ENCODE data around the gene RASA2.
A peak's percentile ranks its signal among the peaks of the same experiment; 100 is the strongest.

Gene RASA2

DNA sequence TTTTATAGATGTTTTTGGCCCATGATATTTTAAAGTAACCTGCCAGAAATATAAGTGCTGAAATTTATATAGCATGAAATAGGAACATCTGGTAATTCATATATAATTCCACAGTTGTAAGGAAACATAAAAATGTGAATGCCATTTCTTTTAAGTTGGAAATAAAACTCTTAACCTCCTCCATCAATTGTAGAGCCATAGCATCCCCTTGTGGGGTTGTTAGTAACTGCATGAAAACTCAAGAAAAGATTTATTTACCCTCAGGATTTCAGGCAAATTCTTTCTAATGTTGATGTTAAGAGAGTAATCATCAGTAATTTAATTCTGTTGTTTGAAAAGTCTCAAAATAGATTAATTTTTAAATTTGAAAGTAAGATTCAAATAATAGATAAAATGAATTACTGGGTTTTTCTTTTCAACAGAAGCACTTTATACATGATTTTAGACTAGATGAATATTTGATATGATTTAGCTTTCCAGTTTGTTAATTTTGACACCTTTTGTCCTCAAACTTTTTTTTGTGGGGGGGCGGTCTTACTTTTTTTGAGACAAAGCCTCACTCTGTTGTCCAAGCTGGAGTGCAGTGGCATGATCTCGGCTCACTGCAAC lies 74.7 kb downstream of the RASA2 start:
- no peak overlapping the region for H3K4me3 ChIP-seq
- no peak overlapping the region for H3K27ac ChIP-seq
- TF ChIP-seq, protein P1, sequence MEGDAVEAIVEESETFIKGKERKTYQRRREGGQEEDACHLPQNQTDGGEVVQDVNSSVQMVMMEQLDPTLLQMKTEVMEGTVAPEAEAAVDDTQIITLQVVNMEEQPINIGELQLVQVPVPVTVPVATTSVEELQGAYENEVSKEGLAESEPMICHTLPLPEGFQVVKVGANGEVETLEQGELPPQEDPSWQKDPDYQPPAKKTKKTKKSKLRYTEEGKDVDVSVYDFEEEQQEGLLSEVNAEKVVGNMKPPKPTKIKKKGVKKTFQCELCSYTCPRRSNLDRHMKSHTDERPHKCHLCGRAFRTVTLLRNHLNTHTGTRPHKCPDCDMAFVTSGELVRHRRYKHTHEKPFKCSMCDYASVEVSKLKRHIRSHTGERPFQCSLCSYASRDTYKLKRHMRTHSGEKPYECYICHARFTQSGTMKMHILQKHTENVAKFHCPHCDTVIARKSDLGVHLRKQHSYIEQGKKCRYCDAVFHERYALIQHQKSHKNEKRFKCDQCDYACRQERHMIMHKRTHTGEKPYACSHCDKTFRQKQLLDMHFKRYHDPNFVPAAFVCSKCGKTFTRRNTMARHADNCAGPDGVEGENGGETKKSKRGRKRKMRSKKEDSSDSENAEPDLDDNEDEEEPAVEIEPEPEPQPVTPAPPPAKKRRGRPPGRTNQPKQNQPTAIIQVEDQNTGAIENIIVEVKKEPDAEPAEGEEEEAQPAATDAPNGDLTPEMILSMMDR (IDR thresholded peaks at IDR 0.05), result peak; percentile 94
- no peak for DNase-seq (ENCODE audit: low spot score)

DNA sequence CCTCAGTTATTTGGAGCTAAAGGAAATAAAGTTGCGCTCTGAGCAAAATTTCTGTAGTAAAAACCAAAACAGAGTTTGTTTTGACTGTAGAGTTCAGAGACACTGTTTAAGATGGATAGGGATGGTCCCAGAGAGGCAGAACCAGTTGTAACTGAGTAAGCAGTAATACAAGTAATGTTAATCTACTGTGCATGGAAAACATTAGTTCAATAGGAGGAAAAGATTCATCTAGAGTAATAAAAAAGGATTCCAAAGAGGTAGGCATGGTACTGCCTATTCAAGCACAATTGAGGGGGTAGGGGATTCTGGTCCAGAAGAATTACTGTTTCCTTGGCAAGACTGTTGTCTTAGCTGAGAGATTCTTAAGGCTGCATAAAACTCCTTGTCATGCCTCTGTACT lies 77.4 kb downstream of the RASA2 start:
- Histone ChIP-seq H3K27ac (no peak overlapping the region), H3K4me3 (no peak overlapping the region)
- TF ChIP-seq, protein P1 (IDR thresholded peaks at IDR 0.05), result no peak
- no peak for DNase-seq (ENCODE audit: low spot score)

DNA sequence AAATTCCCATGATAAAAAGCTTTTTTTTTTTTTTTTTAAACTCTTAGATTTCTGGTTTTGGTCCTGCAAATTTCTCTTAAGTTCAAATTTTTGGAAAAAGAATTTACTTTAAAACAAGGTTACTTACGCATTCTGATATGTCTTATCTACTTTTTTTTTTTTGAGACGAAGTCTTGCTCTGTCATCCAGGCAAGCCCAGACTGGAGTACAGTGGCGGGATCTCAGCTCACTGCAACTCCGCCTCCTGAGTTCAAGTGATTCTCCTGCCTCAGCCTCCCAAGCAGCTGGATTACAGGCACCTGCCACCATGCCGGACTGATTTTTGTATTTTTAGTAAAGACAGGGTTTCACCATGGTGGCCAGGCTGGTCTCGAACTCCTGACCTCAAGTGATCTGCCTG lies 83.2 kb downstream of the RASA2 start:
- TF ChIP-seq, protein P1 (IDR thresholded peaks at IDR 0.05), result no peak
- Histone ChIP-seq H3K27ac (no peak overlapping the region), H3K4me3 (no peak overlapping the region)
- DNase-seq (ENCODE audit: low spot score), result no peak

DNA sequence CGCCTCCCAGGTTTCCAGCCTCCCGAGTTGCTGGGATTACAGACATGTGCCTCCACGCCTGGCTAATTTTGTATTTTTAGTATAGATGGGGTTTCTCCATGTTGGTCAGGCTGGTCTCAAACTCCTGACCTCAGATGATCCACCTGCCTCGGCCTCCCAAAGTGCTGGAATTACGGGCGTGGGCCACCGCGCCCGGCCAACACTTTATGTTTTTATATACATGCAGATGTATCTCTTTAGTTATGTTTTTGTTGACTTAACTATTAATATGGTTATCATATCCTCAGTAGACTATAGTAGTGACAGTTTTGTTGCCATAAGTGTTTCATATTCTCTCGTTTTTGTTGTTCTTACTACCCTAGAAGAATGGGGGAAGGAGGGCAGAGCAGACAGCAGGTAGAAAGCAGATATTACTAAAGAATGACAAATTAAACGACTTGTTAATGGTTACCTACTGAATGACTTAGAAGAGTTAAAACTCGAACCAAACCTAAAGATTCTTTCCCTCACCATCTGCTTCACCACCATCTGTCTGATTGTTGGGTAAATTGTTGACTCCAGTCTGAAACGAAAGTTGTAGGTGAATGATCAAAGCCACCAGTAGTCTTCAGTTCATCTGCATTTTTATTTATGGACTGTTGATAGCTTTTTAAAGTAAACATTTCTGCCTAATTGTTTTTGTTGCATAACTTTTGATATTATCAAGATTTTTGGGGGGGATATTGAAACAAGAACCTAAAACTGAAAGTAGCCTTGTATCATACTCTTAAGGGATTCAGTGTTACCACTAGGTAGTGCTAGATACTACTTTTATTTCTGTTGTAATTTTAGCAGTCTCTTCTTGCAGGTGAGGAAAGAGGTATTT lies 89.3 kb downstream of the RASA2 start:
- no peak overlapping the region for H3K4me3 ChIP-seq
- TF ChIP-seq, protein P1 (IDR thresholded peaks at IDR 0.05), result peak; percentile 45
- DNase-seq (ENCODE audit: low spot score), result no peak
- H3K27ac ChIP-seq, result no peak overlapping the region

DNA sequence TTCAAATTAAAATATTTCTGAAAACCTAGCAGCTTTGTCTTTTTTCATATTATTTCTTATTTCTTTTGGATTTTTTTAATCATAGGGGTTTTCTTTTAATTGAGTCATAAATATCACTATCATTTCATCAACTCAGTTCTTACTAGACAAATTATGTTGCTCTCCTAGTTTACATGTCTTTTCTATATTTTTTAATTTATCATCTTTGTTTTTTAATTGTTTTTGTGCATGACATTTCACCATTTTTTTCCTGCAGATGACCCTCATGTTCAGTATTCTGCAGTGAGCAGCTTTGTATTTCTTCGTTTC lies 89.9 kb downstream of the RASA2 start:
- TF ChIP-seq, protein P1 (IDR thresholded peaks at IDR 0.05), result no peak
- DNase-seq (ENCODE audit: low spot score), result no peak
- no peak overlapping the region for H3K27ac ChIP-seq
- H3K4me3 ChIP-seq, result no peak overlapping the region

DNA sequence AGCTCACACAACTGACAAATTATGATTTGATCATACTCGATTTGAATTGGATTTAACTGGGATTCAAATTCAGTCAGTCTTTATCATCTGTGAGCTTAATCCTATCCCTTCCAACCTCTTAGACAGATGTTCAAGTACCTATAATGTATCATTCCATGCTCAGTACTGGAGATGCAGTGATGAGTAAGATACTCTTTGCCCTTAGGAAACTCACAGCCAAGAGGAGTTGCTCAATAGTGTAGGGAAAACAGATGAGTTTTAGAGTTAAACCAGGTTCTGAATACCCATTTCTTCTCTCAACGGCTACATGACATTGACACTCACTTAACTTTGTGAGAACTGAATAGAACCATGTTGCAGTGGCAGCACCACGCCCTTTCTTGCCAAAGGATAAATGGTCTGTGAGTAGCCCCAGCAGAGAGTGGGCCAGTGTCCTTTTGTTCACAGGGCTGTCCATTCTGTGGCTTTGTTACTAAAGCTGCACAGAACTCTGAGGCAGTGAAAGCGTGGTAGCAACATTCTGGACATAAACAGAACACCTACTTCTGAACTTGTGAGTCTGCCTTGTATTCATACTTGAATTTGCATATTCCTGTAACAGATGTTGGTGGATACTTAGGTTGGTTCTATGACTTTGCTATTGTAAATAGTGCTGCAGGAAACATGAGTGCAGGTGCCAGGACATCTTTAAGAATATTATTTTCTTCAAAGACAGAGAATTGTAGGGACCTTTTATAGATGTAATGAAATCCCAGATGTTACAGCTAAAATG lies 91.6 kb downstream of the RASA2 start:
- no peak overlapping the region for H3K4me3 ChIP-seq
- TF ChIP-seq, protein P1 (IDR thresholded peaks at IDR 0.05), result no peak
- no peak for DNase-seq (ENCODE audit: low spot score)
- no peak overlapping the region for H3K27ac ChIP-seq

All from coronary artery (tissue), 2 donors.